Parathyroid adenoma (tissue), 2 donors: ENCODE data around the gene MED9.

ENCODE experiments used
- H2AFZ ChIP-seq: fragments of 300-600 bp; sonication (generic); one replicate; pipeline ENCODE4 v1.7.0; 2017; ENCODE audit warnings: antibody characterized with exemption, mild to moderate bottlenecking
- H3K27ac ChIP-seq: fragments of 300-600 bp; sonication (generic); one replicate; pipeline ENCODE4 v1.7.0; 2017
- H3K27me3 ChIP-seq: fragments of 300-600 bp; sonication (generic); one replicate; pipeline ENCODE4 v1.7.0; 2017; ENCODE audit warnings: low read length; ENCODE audit not compliant: control insufficient read depth, insufficient read depth
- H3K36me3 ChIP-seq: fragments of 300-600 bp; sonication (generic); one replicate; pipeline ENCODE4 v1.7.0; 2017; ENCODE audit warnings: low read length; ENCODE audit not compliant: control insufficient read depth, insufficient read depth
- H3K4me1 ChIP-seq: fragments of 300-600 bp; sonication (generic); one replicate; pipeline ENCODE4 v1.7.0; 2017; ENCODE audit warnings: control low read depth
- H3K4me2 ChIP-seq: fragments of 300-600 bp; sonication (generic); one replicate; pipeline ENCODE4 v1.7.0; 2017; ENCODE audit warnings: low read length
- H3K4me3 ChIP-seq: fragments of 300-600 bp; sonication (generic); one replicate; pipeline ENCODE4 v1.7.0; 2017; ENCODE audit warnings: low read depth, low read length
- H3K79me2 ChIP-seq: fragments of 300-600 bp; sonication (generic); one replicate; pipeline ENCODE4 v1.7.0; 2017; ENCODE audit warnings: control low read depth
- H3K9ac ChIP-seq: fragments of 300-600 bp; sonication (generic); one replicate; pipeline ENCODE4 v1.7.0; 2017; ENCODE audit warnings: mild to moderate bottlenecking
- H3K9me3 ChIP-seq: fragments of 300-600 bp; sonication (generic); one replicate; pipeline ENCODE4 v1.7.0; 2017; ENCODE audit warnings: low read length; ENCODE audit not compliant: control insufficient read depth
- CTCF ChIP-seq: fragments of 300-600 bp; sonication (generic); IDR thresholded peaks from one replicate; pipeline ENCODE4 v1.7.0; 2017; ENCODE audit warnings: antibody characterized with exemption, mild to moderate bottlenecking
- donor health status: primary hyperparathyroidism.

MED9 gene

GRCh38 chr17:17472333-17472920 is 4.4 kb upstream of the MED9 start:
- Histone ChIP-seq H3K4me3 (no peak overlapping the region), H3K9ac (no peak overlapping the region), H2AFZ (no peak overlapping the region), H3K4me2 (no peak overlapping the region), H3K27ac (no peak overlapping the region), H3K79me2 (peaks cover 8% of the 10 kb centered on the region), H3K9me3 (no peaks in the 10 kb centered on the region), H3K36me3 (no peaks in the 10 kb centered on the region), H3K27me3 (no peaks in the 10 kb centered on the region), H3K4me1 (no peaks in the 10 kb centered on the region)
- TF ChIP-seq CTCF = no peak

- no peak for TF ChIP-seq CTCF
- no peaks in the 10 kb centered on the region for H3K9me3 ChIP-seq
- H3K4me1 ChIP-seq = peaks cover 15% of the 10 kb centered on the region
- H3K27ac ChIP-seq = no peak overlapping the region
- no peak overlapping the region for H3K9ac ChIP-seq
- H2AFZ ChIP-seq = no peak overlapping the region
- no peak overlapping the region for H3K4me3 ChIP-seq
- H3K79me2 ChIP-seq = peaks cover 26% of the 10 kb centered on the region
- no peaks in the 10 kb centered on the region for H3K27me3 ChIP-seq
- H3K4me2 ChIP-seq = no peak overlapping the region
- no peaks in the 10 kb centered on the region for H3K36me3 ChIP-seq
Measured at GRCh38 chr17:17474341-17474740, 2.5 kb upstream of the MED9 start.

- Histone ChIP-seq H3K27me3 (no peaks in the 10 kb centered on the region), H3K4me2 (no peak overlapping the region), H3K4me3 (no peak overlapping the region), H3K9me3 (no peaks in the 10 kb centered on the region), H3K27ac (no peak overlapping the region), H3K9ac (no peak overlapping the region), H2AFZ (no peak overlapping the region), H3K4me1 (peaks cover 17% of the 10 kb centered on the region), H3K36me3 (no peaks in the 10 kb centered on the region), H3K79me2 (peaks cover 54% of the 10 kb centered on the region)
- TF ChIP-seq CTCF = no peak
Measured at GRCh38 chr17:17479209-17479608, 2.4 kb downstream of the MED9 start.

- Histone ChIP-seq H3K27ac (no peak overlapping the region), H3K27me3 (no peaks in the 10 kb centered on the region), H3K4me3 (no peak overlapping the region), H3K4me1 (peaks cover 17% of the 10 kb centered on the region), H3K36me3 (no peaks in the 10 kb centered on the region), H3K4me2 (no peak overlapping the region), H3K79me2 (peaks cover 57% of the 10 kb centered on the region), H3K9me3 (no peaks in the 10 kb centered on the region), H3K9ac (no peak overlapping the region), H2AFZ (no peak overlapping the region)
- TF ChIP-seq CTCF = no peak
Measured at GRCh38 chr17:17480593-17481148, 3.9 kb downstream of the MED9 start.

GRCh38 chr17:17481860-17482259 is 5.1 kb downstream of the MED9 start:
- Histone ChIP-seq H3K27me3 (no peaks in the 10 kb centered on the region), H3K9me3 (no peaks in the 10 kb centered on the region), H3K36me3 (no peaks in the 10 kb centered on the region), H3K27ac (no peak overlapping the region), H3K4me1 (peaks cover 17% of the 10 kb centered on the region), H2AFZ (no peak overlapping the region), H3K79me2 (peaks cover 54% of the 10 kb centered on the region), H3K4me2 (no peak overlapping the region), H3K4me3 (no peak overlapping the region), H3K9ac (no peak overlapping the region)
- no peak for TF ChIP-seq CTCF
